GM18517 (cell line): ENCODE results near the gene B3GALT5.

Experiments
- ATAC-seq: cut with Tn5 transposase; IDR thresholded peaks from one replicate; pipeline ENCODE4 v1.9.1; 2021; ENCODE audit warnings: mild to moderate bottlenecking, moderate library complexity; ENCODE audit not compliant: unreplicated experiment

The B3GALT5 gene

GRCh38 chr21:39644062-39644560, 31.4 kb downstream of the B3GALT5 start:
- ATAC-seq = no peak

- ATAC-seq = no peak
Observed at GRCh38 chr21:39645331-39645730, 32.6 kb downstream of the B3GALT5 start.

DNA sequence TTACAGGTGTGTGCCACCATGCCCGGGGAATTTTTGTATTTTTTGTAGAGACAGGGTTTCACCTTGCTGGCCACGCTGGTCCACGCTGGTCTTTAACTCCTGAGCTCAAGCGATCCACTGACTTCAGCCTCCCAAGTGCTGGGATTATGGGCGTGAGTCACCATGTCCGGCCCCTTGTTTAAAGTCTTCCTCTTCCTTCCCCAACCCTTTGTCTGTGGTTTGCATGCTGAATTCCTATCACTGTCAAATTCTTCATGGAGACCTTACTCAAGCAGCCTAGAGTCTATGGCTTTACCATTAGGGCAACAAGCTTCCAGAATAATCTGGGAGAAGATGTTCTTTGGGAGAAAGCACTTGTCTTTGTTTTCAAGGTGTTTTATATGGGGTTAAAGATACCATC, 34.7 kb downstream of the B3GALT5 start:
- no peak for ATAC-seq

GRCh38 chr21:39648879-39649278, 36.1 kb downstream of the B3GALT5 start:
- ATAC-seq = no peak

DNA sequence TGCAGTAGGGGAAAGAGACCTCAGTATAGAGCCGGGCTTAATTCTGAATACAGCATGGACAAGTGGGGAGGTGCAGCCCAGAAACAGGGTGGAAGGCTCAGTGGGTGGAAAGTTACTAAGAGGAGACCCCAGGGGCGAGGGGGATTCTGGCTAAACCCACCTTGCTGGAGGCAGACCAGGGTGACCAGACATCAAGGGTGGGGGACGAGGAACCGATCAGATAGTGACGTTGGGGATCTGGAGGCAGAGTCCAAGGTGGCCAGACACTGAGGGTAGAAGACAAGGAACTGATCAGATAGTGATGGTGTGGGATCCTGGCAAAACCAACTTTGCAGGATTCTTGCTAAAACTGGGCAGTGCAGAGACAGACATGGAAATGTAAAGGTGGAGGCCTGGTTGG, 36.8 kb downstream of the B3GALT5 start:
- no peak for ATAC-seq

DNA sequence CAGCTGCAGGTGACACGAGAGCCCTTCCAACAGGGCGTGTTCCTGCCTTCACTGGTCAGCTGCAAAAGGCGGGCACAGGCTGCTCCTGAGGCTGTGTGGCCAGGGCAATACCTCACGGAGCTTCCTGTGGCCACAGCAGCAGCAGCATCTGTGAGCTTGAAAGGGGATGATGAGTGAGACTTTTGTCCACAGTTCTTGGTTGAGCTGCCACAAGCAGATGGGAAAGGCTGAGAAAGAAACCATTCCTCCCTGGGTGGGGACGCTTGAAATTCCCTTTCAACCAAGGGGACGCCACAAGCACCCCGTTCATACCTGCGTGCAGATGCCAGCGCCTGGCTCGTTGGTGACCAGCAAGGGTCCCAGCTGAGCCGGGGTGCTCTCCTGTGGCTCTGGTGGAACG, 37.6 kb downstream of the B3GALT5 start:
- ATAC-seq = no peak

GRCh38 chr21:39650801-39651200, 38.1 kb downstream of the B3GALT5 start:
- ATAC-seq = no peak

DNA sequence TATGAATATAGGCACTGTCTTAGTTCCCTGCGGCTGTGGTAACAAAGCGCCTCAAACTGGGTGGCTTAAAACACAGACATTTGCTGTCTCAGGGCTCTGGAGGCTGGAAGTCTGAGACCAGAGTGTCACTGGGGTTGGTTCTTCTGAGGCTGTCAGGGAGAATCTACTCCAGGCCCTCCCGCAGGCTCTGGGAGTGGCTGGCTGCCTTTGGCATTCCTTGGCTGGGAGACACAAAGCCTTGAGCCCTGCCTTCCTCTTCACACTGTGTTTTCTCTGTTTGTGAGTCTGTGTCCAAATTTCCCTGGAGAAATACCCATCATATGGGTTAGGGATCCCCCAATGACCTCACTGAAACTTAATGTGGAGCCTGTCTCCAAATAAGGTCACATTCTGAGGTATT, 38.5 kb downstream of the B3GALT5 start:
- no peak for ATAC-seq

GRCh38 chr21:39654951-39655350, 42.2 kb downstream of the B3GALT5 start:
- no peak for ATAC-seq

DNA sequence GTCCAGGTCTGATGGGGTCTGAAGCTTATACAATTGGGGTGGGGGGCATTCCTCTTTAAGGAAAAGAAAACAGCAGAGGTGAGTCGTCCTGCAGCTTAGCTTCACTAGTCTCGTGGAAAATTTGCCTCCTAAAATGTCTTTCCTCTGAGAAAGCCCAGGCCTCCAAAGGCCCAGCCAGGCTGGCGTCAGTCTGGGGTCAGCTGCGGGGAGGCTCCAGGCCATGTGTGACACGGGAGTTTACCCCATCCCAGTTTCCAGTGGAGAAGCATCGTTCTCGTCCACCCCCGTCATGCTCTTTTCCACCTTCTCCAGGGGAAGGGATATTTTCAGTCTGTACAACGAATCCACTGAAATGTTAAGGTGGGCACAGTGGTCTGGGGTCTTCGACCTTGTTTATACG, 42.8 kb downstream of the B3GALT5 start:
- ATAC-seq = no peak

DNA sequence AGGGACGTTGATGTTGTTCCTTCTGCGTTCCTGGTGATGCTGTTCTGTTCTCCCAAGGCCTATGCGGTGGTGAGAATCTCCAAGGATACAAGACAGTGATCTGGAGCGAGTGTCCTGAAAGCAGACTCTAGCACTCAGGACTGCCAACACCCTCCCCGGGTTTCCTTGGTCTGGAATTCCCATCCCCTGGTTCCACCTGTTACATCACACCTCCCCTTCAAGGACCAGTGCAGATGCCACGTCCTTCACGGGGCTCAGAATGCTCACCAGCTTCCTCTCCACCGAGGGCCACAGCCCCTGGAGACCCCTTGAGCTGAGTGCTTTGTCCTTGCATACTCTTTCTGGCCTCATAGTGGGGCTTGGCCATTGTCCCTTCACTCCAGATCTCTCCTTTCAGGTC, 43.5 kb downstream of the B3GALT5 start:
- ATAC-seq = no peak

DNA sequence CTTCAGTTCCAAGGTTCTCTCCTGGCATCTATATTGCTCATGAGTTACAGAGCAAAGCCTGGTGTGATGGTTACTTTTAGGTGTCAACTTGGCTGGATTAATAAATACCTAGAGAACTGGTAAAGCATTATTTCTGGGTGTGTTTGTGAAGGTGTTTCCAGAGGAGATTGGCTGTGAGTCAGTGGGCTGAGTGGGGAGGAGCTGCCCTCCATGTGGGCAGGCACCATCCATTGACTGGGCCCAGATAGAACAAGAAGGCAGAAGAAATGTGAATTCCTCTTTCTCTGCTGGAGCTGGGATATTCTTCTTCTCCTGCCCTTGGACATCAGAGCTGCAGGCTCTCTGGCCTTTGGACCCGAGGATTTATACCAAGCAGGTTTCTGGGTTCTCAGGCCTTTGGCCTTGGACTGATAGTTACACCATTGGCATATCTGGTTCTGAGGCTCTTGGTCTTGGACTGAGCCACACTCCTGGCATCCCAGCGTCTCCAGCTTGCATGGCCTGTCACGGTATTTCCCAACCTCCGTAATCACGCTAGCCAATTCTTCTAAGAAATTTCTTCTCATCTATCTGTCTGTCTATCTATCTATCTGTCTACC, 44.5 kb downstream of the B3GALT5 start:
- ATAC-seq = no peak

- no peak for ATAC-seq
Observed at GRCh38 chr21:39658066-39658465, 45.3 kb downstream of the B3GALT5 start.

DNA sequence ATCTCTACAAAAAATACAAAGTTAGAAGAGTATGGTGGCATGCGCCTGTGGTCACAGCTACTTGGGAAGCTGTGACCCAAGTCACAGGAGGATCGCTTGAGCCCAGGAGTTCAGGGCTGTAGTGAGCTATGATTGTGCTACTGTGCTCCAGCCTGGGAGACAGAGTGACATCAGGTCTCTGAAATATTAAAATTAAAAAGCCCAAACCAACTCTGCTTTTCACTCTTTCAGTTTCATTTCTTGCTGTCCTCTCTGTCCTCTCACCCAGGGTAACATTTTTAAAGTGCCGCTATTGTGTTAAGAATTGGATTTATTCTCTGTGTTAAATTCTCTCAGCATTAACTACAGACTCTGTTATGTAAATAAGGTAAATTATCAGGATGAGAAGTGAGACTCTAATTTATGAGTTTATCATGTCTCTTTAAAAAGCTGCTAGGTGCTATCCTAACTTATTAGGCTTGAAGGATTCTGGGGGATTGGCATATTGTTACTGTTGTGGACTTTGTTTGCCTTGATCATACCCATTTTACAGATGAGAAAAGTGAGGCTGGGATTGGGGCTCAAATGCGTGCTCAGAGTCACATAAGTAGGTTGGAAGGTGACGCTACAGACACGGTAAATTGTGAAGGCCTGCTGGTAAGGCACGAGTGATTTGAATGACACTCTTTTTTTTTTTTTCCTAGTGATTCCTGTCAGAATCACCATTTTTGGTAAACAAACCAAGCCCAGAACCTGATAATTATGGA, 46.5 kb downstream of the B3GALT5 start:
- ATAC-seq = no peak

GRCh38 chr21:39660191-39660980, 47.6 kb downstream of the B3GALT5 start:
- ATAC-seq = no peak

DNA sequence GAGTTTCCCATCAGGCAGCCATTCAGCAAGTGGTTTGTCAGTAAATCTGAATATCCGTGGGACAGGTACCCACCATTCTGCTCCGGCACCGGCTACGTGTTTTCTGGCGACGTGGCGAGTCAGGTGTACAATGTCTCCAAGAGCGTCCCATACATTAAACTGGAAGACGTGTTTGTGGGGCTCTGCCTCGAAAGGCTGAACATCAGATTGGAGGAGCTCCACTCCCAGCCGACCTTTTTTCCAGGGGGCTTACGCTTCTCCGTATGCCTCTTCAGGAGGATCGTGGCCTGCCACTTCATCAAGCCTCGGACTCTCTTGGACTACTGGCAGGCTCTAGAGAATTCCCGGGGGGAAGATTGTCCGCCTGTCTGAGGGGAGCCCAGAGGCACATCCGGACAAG, 48.4 kb downstream of the B3GALT5 start:
- ATAC-seq = no peak

GRCh38 chr21:39661740-39662139, 49.0 kb downstream of the B3GALT5 start:
- no peak for ATAC-seq

GRCh38 chr21:39662411-39662953, 49.7 kb downstream of the B3GALT5 start:
- no peak for ATAC-seq

DNA sequence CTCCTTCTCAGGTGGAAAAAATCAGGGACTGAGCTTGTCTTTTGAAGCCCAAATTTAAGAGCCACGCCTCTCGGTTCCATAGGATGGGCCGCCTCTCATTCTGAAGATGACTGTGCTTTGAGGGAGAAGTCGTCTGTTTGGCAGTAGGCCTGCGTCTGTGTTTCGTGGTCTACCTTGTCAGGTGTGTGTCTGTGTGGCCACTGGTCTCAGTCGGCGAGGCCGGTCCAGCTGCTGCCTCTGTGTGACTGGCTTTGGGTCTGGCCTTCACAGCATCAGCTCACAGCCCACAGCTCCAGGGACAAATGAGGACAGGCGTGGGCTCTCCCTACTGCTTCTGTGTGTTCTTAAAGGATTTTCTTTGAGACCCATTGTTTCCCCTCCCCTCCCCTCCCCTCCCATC, 50.3 kb downstream of the B3GALT5 start:
- no peak for ATAC-seq

DNA sequence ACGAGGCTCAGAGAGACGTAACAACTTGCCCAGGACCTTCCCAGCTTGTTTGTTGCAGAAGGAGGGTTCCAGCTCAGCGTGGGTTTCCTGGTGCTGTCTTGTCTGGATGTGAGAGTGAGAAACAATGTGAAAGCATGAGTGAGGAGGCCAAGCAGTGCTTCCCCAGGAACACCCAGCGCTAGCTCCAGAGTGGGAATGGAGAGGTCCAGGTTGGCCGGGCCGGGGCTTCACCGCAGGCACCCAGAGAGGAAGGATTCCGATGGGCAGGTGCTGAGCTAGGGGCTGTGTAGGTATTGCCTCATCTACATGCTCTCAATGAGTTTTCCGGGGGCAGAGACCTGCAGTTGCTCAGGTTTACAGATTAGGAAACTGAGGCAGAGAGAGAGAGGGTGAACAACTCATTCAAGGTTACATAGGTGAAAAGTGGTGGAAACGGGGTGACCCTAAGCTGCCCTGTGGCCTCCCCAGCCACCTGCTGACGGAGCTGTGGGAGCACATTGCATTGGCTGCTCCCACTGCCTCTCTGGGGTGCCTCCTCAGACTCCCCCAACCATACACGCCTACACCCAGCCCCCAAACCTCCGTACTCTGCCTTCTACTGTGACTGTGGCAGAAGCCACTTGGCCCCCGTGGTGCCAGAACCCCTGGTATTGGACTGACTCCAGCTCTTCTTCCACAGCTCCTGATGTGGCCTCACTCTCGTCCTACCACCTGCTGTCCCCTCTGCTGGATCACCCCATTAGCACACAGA, 51.2 kb downstream of the B3GALT5 start:
- ATAC-seq = no peak

DNA sequence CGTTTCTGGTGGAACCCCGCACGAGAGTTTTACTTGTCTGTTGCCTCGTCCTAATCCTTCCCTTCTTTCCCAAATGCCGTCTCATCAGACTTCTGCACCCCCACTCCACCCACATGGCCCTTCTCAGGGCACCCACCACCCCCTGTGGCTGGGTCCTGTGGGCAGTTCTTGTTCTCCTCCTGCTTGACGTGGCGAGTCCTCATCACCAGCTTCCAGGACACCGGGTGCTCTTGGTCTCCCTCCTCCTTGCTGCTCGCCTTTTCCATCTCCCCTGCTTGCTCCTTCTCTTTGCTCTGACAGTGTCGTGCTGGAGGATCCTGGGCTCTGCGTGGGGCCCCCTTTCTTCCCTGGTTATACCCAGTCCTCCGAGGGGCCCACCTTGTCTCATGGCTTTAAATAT, 51.8 kb downstream of the B3GALT5 start:
- ATAC-seq = no peak
